ENCODE results near the gene PYHIN1.

Gene PYHIN1

DNA sequence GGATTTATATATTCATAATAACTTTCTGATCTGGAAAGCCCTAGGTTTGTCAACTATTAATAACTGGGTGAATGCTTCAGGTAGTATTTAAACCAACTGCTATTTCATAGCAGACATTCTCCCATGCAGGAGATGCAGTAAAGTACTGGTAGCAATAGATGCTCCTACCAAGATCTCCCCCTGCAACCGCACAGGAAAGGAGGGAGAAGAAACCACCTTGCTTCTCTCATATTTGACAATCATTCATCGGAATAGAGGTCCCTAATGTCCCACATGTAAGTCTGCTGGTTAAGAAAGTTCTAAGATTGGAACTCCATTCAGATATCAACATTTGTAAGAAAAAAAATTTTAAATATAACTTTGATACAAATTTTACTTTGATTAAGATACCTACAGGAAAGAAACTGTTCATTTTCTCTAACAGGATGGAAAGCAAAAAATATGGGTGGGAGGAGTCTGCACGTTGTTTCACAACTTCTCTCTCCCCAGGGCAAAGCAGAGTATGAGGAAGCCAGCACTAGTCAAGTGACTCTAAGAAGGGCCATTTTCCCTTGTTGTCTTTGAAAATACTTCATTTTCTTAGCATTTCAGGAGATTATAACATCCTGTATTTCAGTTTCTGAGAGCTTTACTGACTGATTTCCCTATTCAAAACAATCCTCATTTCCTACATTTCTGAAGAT, at the start of gene PYHIN1:
PYHIN1 (plus strand) TSS at position 498 of the 683 bp plus-strand sequence. CDS start 5,359 bp downstream, outside the sequence.
- DNase-seq = no peak

DNA sequence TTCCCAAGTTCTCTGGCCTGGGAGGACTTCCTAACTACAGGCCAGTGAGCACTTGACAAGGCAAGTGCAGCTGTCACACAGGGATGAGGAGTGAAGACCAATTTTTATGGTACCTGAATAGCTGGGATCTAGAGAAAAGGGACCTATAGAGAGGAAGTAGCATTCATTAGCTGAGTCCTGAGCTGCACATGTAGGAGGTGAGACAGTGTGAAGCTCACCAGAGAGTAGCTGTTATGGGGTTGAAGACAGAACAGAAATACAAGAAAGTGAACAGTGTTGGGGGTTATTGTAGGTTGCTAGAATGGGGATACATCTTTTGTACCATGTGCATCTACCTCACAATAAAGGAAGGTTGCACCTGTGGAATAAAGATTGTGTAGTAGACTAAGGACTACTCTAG, 37.7 kb upstream of the PYHIN1 start:
- DNase-seq = no peak

DNA sequence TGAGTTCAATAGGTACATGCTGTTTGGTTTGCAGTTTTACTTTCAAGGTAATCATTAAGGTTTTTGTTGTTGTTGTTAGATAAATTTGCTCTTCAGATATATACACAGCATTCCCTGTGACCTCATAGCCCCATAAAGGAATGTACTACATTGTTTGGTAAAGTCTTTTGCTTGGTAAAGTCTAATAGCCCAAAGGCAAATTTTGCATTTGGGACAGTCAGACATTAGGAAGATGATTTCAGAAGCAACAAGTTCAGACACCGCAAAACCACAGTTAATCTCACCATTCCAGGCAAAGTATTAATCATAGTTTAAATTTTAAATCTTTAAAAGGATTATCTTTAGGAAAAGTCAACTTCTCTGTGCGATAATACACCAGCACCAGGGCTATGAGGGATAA, 32.6 kb upstream of the PYHIN1 start:
- no peak for DNase-seq

DNA sequence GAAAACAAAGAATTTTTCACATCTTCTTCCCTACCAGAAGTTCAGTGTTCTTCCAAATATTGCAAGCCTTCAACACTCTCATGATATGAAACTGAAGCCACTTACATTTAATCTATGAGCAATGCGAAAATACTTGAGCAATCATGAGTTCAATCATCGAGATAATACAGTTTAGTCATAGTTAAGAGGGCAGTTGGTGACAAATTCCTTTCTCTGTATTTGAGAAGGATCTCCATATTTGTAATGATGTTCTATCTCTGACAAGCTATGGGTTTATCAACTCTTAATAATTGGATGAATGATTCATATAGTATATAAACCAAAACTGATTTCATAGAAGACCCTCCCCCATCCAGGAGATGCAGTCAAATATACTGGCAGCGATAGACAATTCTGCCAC, 29.7 kb upstream of the PYHIN1 start:
- no peak for DNase-seq

DNA sequence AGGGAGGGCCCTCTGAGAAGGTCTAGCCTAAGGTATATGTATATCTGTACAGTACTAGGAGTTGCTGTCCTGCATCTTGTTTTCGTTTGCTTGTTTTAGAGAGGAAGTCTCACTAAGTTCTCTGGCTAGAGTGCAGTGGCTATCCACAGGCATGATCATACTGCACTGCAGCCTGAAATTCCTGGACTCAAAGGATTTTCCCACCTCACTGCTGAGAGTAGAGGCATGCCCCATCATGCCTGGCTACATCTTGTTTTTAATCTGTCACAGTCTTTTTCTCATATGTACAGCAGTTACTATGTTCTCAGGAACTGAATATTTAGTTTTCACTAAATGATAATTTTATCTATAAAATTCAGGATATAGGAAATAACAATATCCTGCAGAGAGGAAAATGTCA, 15.3 kb upstream of the PYHIN1 start:
- DNase-seq = no peak

DNA sequence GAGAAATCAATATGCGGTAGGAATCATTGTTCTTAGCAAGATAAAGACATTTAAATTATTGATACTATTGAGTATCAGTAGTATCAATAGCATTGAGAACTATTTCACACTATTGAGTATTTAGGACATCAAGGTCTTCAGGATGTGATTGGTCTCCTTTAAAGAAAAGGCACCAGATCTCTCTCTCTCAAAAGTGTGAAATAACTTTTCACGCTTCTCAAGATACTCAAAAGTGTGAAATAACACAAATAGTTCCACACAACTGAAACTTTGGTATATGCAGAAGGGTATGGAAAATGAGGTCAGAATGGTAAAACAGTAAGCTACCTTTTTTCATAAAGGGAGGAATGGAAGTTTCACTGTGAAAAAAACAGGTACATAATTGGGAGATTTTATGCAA, 6.7 kb upstream of the PYHIN1 start:
- DNase-seq = no peak

DNA sequence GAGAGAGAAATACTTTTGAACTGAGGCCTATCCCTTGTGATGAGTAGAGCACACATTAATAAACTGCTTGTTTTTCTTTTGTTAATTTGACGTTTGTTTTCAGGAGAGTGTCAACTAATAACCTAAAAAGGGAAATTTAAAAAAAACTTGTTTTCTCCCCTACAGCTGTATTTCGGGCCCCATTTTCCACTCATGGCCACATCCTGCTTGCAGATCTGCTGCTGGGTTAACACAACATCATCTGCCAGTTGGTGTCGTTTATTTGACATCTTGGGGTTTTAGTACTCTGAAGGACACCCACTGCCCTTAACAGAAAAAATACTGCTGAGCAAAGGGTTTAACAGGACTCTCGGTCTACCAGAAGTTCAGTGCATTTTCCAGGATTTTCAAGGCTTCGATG, 848 bp upstream of the PYHIN1 start:
- no peak for DNase-seq

DNA sequence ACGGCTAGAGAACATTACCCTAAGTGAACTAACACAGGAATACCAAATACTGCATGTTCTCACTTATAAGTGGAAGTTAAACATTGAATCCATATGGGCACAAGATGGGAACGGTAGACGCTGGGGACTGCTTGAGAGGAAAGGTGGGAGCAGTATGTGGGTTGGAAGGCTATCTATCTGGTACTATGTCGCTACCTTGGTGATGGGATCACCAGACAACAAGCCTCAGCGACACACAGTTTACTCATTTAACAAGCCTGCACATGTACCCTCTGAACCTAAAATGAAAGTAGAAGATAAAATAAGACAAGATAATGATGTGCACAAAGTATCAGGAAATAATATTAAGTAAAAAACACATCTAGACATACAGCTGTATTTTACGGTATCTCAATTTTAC, 819 bp downstream of the PYHIN1 start:
- DNase-seq = no peak

DNA sequence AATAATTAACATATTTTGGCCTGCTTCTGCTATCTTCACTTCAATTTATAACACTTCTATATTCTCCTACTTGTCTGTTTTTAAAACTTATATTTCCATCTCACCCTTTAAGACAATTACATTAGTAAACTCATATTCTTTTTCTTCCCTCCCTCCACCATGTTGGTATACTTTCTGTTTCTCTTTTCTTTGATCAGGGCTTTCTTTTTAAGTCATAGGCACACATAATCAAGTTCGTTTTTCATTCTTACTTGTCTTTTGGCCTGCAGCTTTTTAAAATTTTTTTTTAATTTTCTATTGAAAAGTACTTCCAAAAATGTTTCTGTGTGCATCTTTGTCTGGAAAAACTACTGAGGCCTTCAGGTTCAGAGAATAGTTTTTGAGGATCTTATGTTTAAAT, 2.3 kb downstream of the PYHIN1 start:
- DNase-seq = no peak

DNA sequence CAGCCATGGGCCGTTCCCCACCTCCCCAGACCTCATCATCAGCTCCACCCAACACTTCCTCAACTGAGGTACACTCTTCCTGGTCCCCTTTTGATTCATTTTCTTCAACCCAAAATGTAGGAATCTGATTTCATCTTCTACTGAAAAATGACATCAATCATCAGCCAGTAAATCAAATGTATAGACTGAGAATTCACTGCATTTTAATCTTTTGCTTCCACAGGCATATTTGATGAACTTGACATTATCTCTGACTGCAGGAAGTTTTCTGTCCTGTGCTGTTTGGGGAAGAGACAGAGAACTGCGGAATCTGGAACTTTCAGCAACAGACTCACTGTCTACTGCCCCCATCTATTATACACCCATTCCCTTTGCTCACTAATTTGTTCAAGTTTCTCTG, 7.8 kb downstream of the PYHIN1 start:
- no peak for DNase-seq

DNA sequence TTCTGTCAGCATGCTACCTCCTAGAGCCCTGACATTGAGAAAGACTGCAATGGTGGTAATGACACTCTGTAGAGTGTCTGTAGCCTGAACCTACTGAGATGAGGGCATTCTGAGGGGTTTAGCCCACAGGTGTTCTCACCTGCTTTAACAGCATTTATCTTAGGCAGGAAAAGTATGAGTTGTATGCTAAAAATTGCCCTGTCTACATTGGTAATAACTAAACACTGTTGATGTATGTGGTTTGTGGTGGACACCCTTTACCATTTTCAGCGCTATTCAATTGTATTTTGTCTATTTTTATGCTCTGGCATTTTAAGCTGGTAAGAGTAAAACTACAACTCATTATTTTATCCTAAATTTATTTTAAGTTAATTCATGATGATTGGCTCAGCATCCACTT, 10.0 kb downstream of the PYHIN1 start:
- no peak for DNase-seq

DNA sequence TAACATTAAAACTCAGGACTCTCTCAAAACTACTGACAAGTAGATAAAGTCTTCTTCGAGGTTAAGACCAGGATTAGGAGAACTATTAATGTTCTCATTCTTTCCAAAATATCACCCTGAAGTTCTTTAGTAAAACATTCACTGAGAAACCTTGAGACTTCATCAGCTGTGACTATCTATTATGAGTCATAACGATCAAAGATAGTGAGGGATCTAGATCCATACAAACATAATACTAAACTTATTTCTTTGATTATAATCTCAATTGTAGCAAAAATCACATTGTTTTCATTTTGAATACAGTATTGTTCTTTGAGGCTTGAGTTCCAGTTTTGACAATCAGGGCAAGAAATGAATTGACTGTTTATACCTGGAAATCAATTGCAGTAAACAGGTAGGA, 11.1 kb downstream of the PYHIN1 start:
- no peak for DNase-seq

DNA sequence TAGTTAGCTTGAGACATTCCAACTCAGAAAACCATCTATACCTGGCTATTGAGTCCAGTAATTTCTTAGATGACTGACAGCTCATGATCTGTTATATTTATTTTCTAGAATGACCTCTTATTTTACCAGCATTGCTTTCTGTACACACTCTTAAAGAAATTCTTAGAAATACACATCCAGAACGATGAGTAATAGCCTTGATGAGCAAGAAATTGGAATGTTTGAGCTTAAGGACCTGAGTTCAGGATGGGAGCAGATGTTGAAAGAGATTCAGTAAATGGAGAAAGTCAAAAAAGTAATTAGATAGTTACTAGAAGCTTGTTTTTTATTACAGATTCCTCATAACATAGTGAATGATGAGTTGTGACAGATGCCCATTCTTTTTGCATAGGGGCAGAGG, 11.7 kb downstream of the PYHIN1 start:
- DNase-seq = no peak

DNA sequence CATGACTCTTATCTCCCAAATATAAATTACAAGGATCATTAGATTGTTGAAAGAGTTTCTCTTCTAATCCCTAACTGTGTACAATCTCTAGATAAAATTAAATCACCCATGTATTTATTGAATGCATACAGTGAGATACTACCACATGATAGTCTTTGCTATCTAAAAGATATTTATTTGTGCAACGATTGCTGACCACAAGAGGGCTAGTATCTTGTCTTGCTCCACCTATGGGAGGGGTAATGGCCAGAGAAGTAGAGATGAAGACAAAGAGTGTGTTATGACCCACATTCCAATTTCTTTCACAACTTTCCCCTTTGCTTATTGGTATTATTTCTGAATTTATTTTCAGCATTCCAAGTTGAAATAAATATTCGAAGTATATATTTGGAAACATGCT, 13.7 kb downstream of the PYHIN1 start:
- no peak for DNase-seq

DNA sequence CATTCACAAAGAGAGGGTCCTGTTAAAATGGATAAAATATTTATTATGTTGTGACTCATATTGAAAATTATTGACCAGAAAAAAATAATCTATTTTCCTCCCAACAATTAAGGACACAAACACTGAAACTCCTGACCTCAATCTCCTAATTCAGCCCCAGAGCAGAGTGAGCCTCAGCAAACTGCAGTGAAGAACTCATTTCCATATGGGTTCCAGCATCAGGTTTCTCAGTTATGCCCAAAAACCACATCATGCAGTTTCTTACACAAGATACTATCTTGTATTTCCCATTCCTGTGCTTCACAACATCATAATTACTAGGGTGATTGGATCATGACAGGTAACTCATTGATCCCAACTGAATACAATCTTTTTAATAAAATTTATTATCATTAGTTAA, 15.4 kb downstream of the PYHIN1 start:
- no peak for DNase-seq

DNA sequence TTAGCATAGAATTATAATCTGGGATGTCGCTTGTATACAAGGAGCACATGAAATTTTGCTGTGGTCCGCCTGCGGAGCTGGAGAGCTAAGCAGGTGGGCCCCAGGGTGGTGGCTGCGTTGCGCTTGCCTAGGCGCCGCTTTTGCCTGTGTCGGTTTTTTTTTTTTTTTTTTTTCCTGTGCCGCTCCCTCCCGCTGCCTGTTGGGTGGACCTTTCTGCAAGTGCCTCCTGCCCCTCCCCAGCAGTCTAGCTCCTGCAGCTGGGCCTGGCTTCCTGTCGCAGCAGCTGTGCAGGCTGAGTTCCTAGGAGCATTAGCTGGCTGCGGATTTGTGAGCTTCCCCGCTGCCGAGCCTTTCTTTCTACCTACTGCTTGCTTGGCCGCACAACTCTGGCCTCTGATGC, 20.6 kb downstream of the PYHIN1 start:
- no peak for DNase-seq

DNA sequence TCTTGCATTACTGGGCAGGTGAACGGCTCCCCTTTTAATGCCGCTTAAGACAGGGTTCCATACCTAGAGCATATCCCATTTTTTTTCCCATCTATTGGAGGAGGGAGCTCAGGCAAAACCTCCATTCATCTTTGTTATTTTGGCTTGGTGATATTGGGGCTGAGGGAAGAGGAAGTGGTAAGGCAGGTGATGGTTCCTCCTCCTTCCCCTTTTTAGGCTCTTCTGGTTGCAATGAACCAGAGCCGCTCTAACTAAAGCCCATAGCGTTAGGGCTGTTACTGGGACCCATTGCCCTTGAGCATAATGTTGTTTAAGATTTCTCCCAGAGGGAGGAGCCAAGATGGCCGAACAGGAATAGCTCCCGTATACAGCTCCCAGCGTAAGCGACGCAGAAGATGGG, 21.1 kb downstream of the PYHIN1 start:
- DNase-seq = no peak

DNA sequence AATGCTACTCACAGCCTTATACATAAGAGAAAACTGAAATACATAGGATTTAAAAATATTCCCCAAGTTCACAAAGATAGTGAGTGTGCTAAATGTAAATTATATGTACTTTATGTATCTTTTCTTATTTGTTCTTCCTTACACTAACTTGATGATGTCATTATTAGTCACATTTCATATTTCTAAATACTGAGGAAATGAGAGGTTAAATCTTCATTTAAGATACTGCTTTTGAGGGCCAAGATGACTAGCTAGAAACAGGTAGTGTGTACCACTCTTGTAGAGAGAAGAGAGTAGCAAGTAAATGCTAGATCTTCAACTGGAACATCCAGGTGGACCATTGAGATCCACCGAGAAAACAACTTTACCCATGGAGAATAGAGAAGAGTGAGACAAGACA, 29.8 kb downstream of the PYHIN1 start:
- no peak for DNase-seq

DNA sequence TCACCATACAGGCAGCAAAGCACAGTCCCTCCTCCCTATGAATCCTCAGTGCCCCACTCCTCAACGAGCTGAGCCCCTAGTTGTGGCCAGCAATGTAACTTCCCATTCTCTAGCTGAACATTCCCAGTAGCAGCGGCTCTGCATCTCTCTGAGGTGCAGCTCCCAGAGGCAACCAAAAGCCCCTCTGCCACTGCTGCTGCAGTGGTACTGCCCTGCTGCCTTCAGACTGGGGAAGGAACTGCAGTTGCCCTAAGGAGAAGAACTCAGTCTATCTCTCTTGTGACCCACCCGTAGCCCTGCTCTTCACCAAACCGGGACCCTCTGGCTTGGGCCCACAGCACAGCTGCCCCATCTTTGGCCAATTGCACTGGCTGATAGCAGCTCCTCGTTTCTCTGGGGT, 31.6 kb downstream of the PYHIN1 start:
- DNase-seq = no peak

DNA sequence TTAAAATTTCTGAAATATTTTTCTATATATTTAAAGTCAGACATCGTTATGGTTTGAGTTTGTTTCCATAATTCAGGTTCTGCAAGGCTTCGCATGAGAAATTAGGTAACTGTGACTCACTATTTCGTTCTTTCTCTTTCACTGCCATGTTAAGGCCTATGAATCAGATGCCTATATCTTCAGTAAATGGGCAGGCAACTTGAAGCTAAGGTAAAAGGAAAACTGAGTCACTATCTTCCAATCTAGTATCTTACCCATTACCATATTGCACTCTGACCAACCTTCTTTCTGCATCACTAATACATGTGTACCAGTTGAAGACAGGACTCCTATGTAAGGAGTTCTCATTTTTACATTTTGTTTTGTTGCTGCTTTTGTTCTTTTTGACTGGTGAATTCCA, 37.8 kb downstream of the PYHIN1 start:
- DNase-seq = no peak

DNA sequence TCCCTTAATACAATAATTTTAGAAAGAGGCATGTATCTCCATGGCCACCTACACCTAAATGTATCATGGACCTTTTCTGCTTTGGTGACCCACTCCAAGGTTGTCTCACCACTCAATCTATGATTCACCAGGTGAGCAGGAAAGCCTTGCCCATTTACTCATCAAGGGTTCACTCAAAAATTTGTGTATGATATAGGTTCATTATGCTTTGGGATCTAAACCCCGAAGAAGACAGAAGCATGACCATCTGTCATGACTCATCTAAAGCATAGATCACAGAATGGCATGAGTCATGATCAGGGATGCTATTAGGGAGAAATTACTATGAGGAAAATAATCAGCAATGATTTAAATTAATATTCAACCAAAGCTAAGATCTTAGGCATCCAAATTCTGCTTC, 38.5 kb downstream of the PYHIN1 start:
- DNase-seq = no peak

DNA sequence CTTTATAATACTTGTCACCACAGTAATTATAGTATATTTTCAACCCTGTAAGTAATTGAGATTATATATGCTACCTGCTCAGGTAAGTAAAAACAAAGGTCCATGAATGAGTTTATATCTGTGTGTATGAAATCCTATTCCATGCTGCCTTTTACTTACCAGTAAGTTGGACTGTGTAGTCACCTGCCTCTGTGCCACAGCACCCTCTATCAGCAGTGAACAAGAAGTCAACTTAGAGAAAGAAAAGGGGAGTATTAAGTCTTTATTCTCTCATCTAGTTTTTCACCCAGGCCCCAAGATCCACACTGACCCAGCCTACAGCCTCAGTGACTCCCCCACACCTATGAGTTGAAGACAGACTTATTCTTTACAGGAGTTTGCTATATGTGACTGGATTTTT, 41.5 kb downstream of the PYHIN1 start:
- DNase-seq = no peak

DNA sequence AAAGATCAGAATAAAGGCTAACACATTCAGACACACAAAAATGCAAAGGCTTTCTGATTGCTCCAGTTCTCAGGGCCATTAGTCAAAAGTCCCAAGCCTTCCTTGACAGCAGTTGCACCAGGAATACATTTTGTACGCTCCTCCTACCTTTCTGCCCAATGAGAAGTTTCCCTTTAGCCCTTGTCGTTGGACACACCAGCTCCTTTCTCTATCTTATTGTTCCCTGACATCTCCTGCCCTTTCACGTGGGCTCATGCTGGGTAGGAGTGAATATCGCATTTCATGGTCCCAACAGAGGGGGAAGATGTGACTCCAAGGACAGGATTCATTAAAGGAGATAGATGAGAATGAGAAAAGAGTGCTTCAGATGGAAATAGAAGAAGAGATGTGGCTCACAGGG, 44.9 kb downstream of the PYHIN1 start:
- no peak for DNase-seq

DNA sequence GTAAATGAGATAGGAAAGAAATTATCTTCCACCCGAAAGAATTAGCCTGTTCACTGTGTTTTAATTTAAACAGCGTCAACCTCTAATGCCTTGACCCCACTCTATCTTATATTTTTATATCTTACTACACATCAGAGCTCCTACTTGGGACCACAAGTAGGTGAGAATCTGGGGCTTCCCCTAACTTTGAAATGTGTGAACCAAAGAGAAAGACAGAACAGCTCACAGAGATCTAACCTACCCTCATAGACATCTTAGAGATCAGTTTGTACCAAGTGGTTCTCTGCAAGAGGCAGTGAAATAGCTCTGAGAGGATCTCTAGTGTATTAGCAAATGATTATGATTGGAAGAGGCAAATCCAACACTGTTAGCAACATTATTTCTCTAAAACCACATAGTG, 47.4 kb downstream of the PYHIN1 start:
- DNase-seq = no peak

DNA sequence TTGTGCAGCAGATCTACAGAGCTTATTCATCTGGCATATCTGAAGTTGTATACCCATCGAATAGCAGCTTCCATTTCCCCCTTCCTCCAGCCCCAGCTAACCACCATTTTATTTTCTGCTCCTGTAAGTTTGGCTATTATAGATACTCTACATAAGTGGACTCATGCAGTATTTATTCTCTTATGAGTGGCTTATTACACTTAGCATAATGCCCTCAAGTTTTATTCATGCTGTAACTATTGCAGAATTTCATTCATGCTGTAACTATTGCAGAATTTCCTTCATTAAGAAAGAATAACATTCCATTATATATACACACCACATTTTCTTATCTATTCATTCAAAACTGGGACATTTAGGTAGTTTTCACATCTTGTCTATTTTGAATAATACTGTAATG, 47.9 kb downstream of the PYHIN1 start:
- DNase-seq = no peak

DNA sequence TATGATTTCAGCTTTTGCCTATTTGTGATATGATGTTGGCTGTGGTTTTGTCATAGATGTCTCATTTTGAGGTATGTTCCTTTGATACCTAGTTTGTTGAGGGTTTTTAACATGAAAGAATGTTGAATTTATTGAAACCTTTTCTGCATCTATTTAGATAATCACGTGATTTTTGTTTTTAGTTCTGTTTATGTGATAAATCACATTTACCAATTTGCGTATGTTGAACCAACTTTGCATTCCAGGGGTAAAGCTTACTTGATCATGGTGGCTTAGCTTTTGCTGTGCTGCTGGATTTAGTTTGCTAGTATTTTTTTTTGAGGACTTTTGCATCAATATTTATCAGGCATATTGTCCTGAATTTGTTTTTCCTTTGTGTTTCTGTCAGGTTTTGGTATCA, 51.9 kb downstream of the PYHIN1 start:
- no peak for DNase-seq

Measured in GF-D8 (cell line).